ENCODE results near the gene KRT39.

Gene KRT39

GRCh38 chr17:40953881-40954280, 12.9 kb downstream of the KRT39 start:
- Histone ChIP-seq H3K4me1 (ENCODE audit: control insufficient read depth in 1 of 2, insufficient read depth in 2 of 2, low read length in 2 of 2) (no peaks in the 10 kb centered on the region), H3K9me3 (ENCODE audit: control insufficient read depth in 1 of 2, low read length in 2 of 2) (no peaks in the 10 kb centered on the region), H3K36me3 (ENCODE audit: control insufficient read depth in 1 of 2, insufficient read depth in 2 of 2, low read length in 2 of 2) (no peaks in the 10 kb centered on the region), H3K4me3 (ENCODE audit: low read depth in 1 of 2, low read length in 2 of 2) (no peak overlapping the region), H3K27me3 (ENCODE audit: low read depth, low read length) (no peaks in the 10 kb centered on the region), H3K27ac (ENCODE audit: low read length) (no peak overlapping the region)

GRCh38 chr17:40952661-40953060, 14.1 kb downstream of the KRT39 start:
- Histone ChIP-seq H3K4me1 (ENCODE audit: control insufficient read depth in 1 of 2, insufficient read depth in 2 of 2, low read length in 2 of 2) (no peaks in the 10 kb centered on the region), H3K9me3 (ENCODE audit: control insufficient read depth in 1 of 2, low read length in 2 of 2) (no peaks in the 10 kb centered on the region), H3K27ac (ENCODE audit: low read length) (no peak overlapping the region), H3K27me3 (ENCODE audit: low read depth, low read length) (no peaks in the 10 kb centered on the region), H3K36me3 (ENCODE audit: control insufficient read depth in 1 of 2, insufficient read depth in 2 of 2, low read length in 2 of 2) (no peaks in the 10 kb centered on the region), H3K4me3 (ENCODE audit: low read depth in 1 of 2, low read length in 2 of 2) (no peak overlapping the region)

GRCh38 chr17:40952154-40952553, 14.6 kb downstream of the KRT39 start:
- no peak overlapping the region for H3K27ac ChIP-seq (ENCODE audit: low read length)
- no peaks in the 10 kb centered on the region for H3K27me3 ChIP-seq (ENCODE audit: low read depth, low read length)

GRCh38 chr17:40951011-40951622, 15.6 kb downstream of the KRT39 start:
- H3K36me3 ChIP-seq (ENCODE audit: control insufficient read depth in 1 of 2, insufficient read depth in 2 of 2, low read length in 2 of 2), result no peaks in the 10 kb centered on the region
- no peak overlapping the region for H3K4me3 ChIP-seq (ENCODE audit: low read depth in 1 of 2, low read length in 2 of 2)
- no peaks in the 10 kb centered on the region for H3K4me1 ChIP-seq (ENCODE audit: control insufficient read depth in 1 of 2, insufficient read depth in 2 of 2, low read length in 2 of 2)
- peaks cover 4% of the 10 kb centered on the region for H3K27me3 ChIP-seq (ENCODE audit: low read depth, low read length)
- no peaks in the 10 kb centered on the region for H3K9me3 ChIP-seq (ENCODE audit: control insufficient read depth in 1 of 2, low read length in 2 of 2)
- no peak overlapping the region for H3K27ac ChIP-seq (ENCODE audit: low read length)

More at GRCh38 chr17:40952154-40952553, 14.6 kb downstream of the KRT39 start:
- Histone ChIP-seq H3K9me3 (ENCODE audit: control insufficient read depth in 1 of 2, low read length in 2 of 2) (no peaks in the 10 kb centered on the region), H3K4me3 (ENCODE audit: low read depth in 1 of 2, low read length in 2 of 2) (no peak overlapping the region), H3K4me1 (ENCODE audit: control insufficient read depth in 1 of 2, insufficient read depth in 2 of 2, low read length in 2 of 2) (no peaks in the 10 kb centered on the region), H3K36me3 (ENCODE audit: control insufficient read depth in 1 of 2, insufficient read depth in 2 of 2, low read length in 2 of 2) (no peaks in the 10 kb centered on the region)

- Histone ChIP-seq H3K9me3 (ENCODE audit: control insufficient read depth in 1 of 2, low read length in 2 of 2) (no peaks in the 10 kb centered on the region), H3K4me3 (ENCODE audit: low read depth in 1 of 2, low read length in 2 of 2) (no peak overlapping the region), H3K27me3 (ENCODE audit: low read depth, low read length) (peaks cover 4% of the 10 kb centered on the region), H3K27ac (ENCODE audit: low read length) (no peak overlapping the region), H3K36me3 (ENCODE audit: control insufficient read depth in 1 of 2, insufficient read depth in 2 of 2, low read length in 2 of 2) (no peaks in the 10 kb centered on the region), H3K4me1 (ENCODE audit: control insufficient read depth in 1 of 2, insufficient read depth in 2 of 2, low read length in 2 of 2) (no peaks in the 10 kb centered on the region)
These were observed 16.6 kb downstream of the KRT39 start for GRCh38 chr17:40950176-40950575.

- Histone ChIP-seq H3K36me3 (ENCODE audit: control insufficient read depth in 1 of 2, insufficient read depth in 2 of 2, low read length in 2 of 2) (no peaks in the 10 kb centered on the region), H3K4me1 (ENCODE audit: control insufficient read depth in 1 of 2, insufficient read depth in 2 of 2, low read length in 2 of 2) (no peaks in the 10 kb centered on the region), H3K4me3 (ENCODE audit: low read depth in 1 of 2, low read length in 2 of 2) (no peak overlapping the region), H3K9me3 (ENCODE audit: control insufficient read depth in 1 of 2, low read length in 2 of 2) (no peaks in the 10 kb centered on the region), H3K27me3 (ENCODE audit: low read depth, low read length) (peaks cover 4% of the 10 kb centered on the region), H3K27ac (ENCODE audit: low read length) (no peak overlapping the region)
These were observed 17.3 kb downstream of the KRT39 start for GRCh38 chr17:40949418-40949817.

GRCh38 chr17:40947929-40948328, 18.8 kb downstream of the KRT39 start:
- Histone ChIP-seq H3K9me3 (ENCODE audit: control insufficient read depth in 1 of 2, low read length in 2 of 2) (no peaks in the 10 kb centered on the region), H3K4me1 (ENCODE audit: control insufficient read depth in 1 of 2, insufficient read depth in 2 of 2, low read length in 2 of 2) (no peaks in the 10 kb centered on the region), H3K4me3 (ENCODE audit: low read depth in 1 of 2, low read length in 2 of 2) (no peak overlapping the region), H3K27ac (ENCODE audit: low read length) (no peak overlapping the region), H3K27me3 (ENCODE audit: low read depth, low read length) (peaks cover 4% of the 10 kb centered on the region), H3K36me3 (ENCODE audit: control insufficient read depth in 1 of 2, insufficient read depth in 2 of 2, low read length in 2 of 2) (no peaks in the 10 kb centered on the region)

GRCh38 chr17:40945414-40945813, 21.3 kb downstream of the KRT39 start:
- Histone ChIP-seq H3K27me3 (ENCODE audit: low read depth, low read length) (peaks cover 4% of the 10 kb centered on the region), H3K4me3 (ENCODE audit: low read depth in 1 of 2, low read length in 2 of 2) (no peak overlapping the region), H3K4me1 (ENCODE audit: control insufficient read depth in 1 of 2, insufficient read depth in 2 of 2, low read length in 2 of 2) (no peaks in the 10 kb centered on the region), H3K27ac (ENCODE audit: low read length) (no peak overlapping the region), H3K9me3 (ENCODE audit: control insufficient read depth in 1 of 2, low read length in 2 of 2) (no peaks in the 10 kb centered on the region), H3K36me3 (ENCODE audit: control insufficient read depth in 1 of 2, insufficient read depth in 2 of 2, low read length in 2 of 2) (no peaks in the 10 kb centered on the region)

- H3K4me1 ChIP-seq (ENCODE audit: control insufficient read depth in 1 of 2, insufficient read depth in 2 of 2, low read length in 2 of 2), result no peaks in the 10 kb centered on the region
- no peak overlapping the region for H3K4me3 ChIP-seq (ENCODE audit: low read depth in 1 of 2, low read length in 2 of 2)
- H3K27ac ChIP-seq (ENCODE audit: low read length), result no peak overlapping the region
- no peaks in the 10 kb centered on the region for H3K36me3 ChIP-seq (ENCODE audit: control insufficient read depth in 1 of 2, insufficient read depth in 2 of 2, low read length in 2 of 2)
- H3K27me3 ChIP-seq (ENCODE audit: low read depth, low read length), result peaks cover 4% of the 10 kb centered on the region
- no peaks in the 10 kb centered on the region for H3K9me3 ChIP-seq (ENCODE audit: control insufficient read depth in 1 of 2, low read length in 2 of 2)
These were observed 22.2 kb downstream of the KRT39 start for GRCh38 chr17:40944531-40944930.

GRCh38 chr17:40942553-40942952, 24.2 kb downstream of the KRT39 start:
- H3K9me3 ChIP-seq (ENCODE audit: control insufficient read depth in 1 of 2, low read length in 2 of 2), result no peaks in the 10 kb centered on the region
- no peaks in the 10 kb centered on the region for H3K36me3 ChIP-seq (ENCODE audit: control insufficient read depth in 1 of 2, insufficient read depth in 2 of 2, low read length in 2 of 2)
- H3K4me3 ChIP-seq (ENCODE audit: low read depth in 1 of 2, low read length in 2 of 2), result no peak overlapping the region
- H3K4me1 ChIP-seq (ENCODE audit: control insufficient read depth in 1 of 2, insufficient read depth in 2 of 2, low read length in 2 of 2), result no peaks in the 10 kb centered on the region
- H3K27ac ChIP-seq (ENCODE audit: low read length), result no peak overlapping the region
- H3K27me3 ChIP-seq (ENCODE audit: low read depth, low read length), result peaks cover 4% of the 10 kb centered on the region

- H3K36me3 ChIP-seq (ENCODE audit: control insufficient read depth in 1 of 2, insufficient read depth in 2 of 2, low read length in 2 of 2), result no peaks in the 10 kb centered on the region
- no peak overlapping the region for H3K27ac ChIP-seq (ENCODE audit: low read length)
- peaks cover 0 to 4% of the 10 kb centered on the region in 2 donors for H3K4me1 ChIP-seq (ENCODE audit: control insufficient read depth in 1 of 2, insufficient read depth in 2 of 2, low read length in 2 of 2)
- no peak overlapping the region for H3K4me3 ChIP-seq (ENCODE audit: low read depth in 1 of 2, low read length in 2 of 2)
- H3K9me3 ChIP-seq (ENCODE audit: control insufficient read depth in 1 of 2, low read length in 2 of 2), result no peaks in the 10 kb centered on the region
- no peaks in the 10 kb centered on the region for H3K27me3 ChIP-seq (ENCODE audit: low read depth, low read length)
These were observed 26.5 kb downstream of the KRT39 start for GRCh38 chr17:40940266-40940665.

GRCh38 chr17:40938981-40939380, 27.8 kb downstream of the KRT39 start:
- peaks cover 0 to 4% of the 10 kb centered on the region in 2 donors for H3K4me1 ChIP-seq (ENCODE audit: control insufficient read depth in 1 of 2, insufficient read depth in 2 of 2, low read length in 2 of 2)
- no peaks in the 10 kb centered on the region for H3K36me3 ChIP-seq (ENCODE audit: control insufficient read depth in 1 of 2, insufficient read depth in 2 of 2, low read length in 2 of 2)
- no peaks in the 10 kb centered on the region for H3K27me3 ChIP-seq (ENCODE audit: low read depth, low read length)
- H3K9me3 ChIP-seq (ENCODE audit: control insufficient read depth in 1 of 2, low read length in 2 of 2), result no peaks in the 10 kb centered on the region
- H3K27ac ChIP-seq (ENCODE audit: low read length), result no peak overlapping the region
- H3K4me3 ChIP-seq (ENCODE audit: low read depth in 1 of 2, low read length in 2 of 2), result no peak overlapping the region

Data from muscle layer of duodenum (tissue), 2 donors.